PC-9 (cell line): Measurements from ENCODE around the gene FGD6.

ENCODE experiments used
- CTCF ChIP-seq: fragments of 200-600 bp; sonication (generic); conservative IDR thresholded peaks from 2 replicates; pipeline ENCODE4 v1.6.1; 2017; ENCODE audit warnings: mixed run types, antibody characterized with exemption, mild to moderate bottlenecking, moderate library complexity
- EZH2 ChIP-seq: fragments of 200-600 bp; sonication (generic); IDR thresholded peaks from 2 replicates; pipeline ENCODE4 v1.8.0; 2017; ENCODE audit warnings: antibody characterized with exemption, low read depth

GRCh38 chr12:95037906-95038305 lies 179.4 kb downstream of the FGD6 start:
- TF ChIP-seq CTCF (no peak), EZH2 (no peak)
